SIG-M5 treated with dmso at 0.1 percent for 504 hours (cell line): Measurements from ENCODE around the gene PDCD5.
A peak's percentile ranks its signal among the peaks of the same experiment; 100 is the strongest.
"Not testable (repeated sequence)": the region's sequence is repeated elsewhere in the genome, so short reads cannot be mapped to it uniquely, and the experiment has no call there.

ENCODE experiments used
- DNase-seq: peaks from one replicate; lab custom pipeline; 2025; ENCODE audit not compliant: unreplicated experiment; lab: John Stamatoyannopoulos, UW

The PDCD5 gene

GRCh38 chr19:32580901-32581704, at the start of gene PDCD5:
PDCD5 (plus strand) TSS chr19:32581190; CDS start chr19:32581262, 72 bp downstream.
- DNase-seq, result peak; percentile 87

- DNase-seq, result no peak
Observed at GRCh38 chr19:32532233-32532632, 48.8 kb upstream of the PDCD5 start.

- DNase-seq, result no peak
Observed at GRCh38 chr19:32537580-32537979, 43.4 kb upstream of the PDCD5 start.

GRCh38 chr19:32539240-32539916, 41.6 kb upstream of the PDCD5 start:
- no peak for DNase-seq

GRCh38 chr19:32540621-32541020, 40.4 kb upstream of the PDCD5 start:
- DNase-seq, result no peak

- not testable (repeated sequence) for DNase-seq
Observed at GRCh38 chr19:32541376-32541775, 39.6 kb upstream of the PDCD5 start.

- no peak for DNase-seq
Observed at GRCh38 chr19:32542477-32543108, 38.4 kb upstream of the PDCD5 start.

GRCh38 chr19:32543115-32543900, 37.7 kb upstream of the PDCD5 start:
- no peak for DNase-seq

- DNase-seq, result no peak
Observed at GRCh38 chr19:32544917-32545316, 36.1 kb upstream of the PDCD5 start.

GRCh38 chr19:32550666-32551065, 30.3 kb upstream of the PDCD5 start:
- no peak for DNase-seq

GRCh38 chr19:32555786-32556185, 25.2 kb upstream of the PDCD5 start:
- DNase-seq, result no peak

GRCh38 chr19:32558607-32559228, 22.3 kb upstream of the PDCD5 start:
- no peak for DNase-seq

- no peak for DNase-seq
Observed at GRCh38 chr19:32563761-32564160, 17.2 kb upstream of the PDCD5 start.

- no peak for DNase-seq
Observed at GRCh38 chr19:32566246-32566830, 14.7 kb upstream of the PDCD5 start.

GRCh38 chr19:32567486-32567885, 13.5 kb upstream of the PDCD5 start:
- DNase-seq, result no peak

- peak; percentile 58 for DNase-seq
Observed at GRCh38 chr19:32570081-32570785, 10.8 kb upstream of the PDCD5 start.

- DNase-seq, result not testable (repeated sequence)
Observed at GRCh38 chr19:32571471-32572075, 9.4 kb upstream of the PDCD5 start.

GRCh38 chr19:32572700-32573491, 8.1 kb upstream of the PDCD5 start:
- DNase-seq, result not testable (repeated sequence)

GRCh38 chr19:32573492-32573794, 7.5 kb upstream of the PDCD5 start:
- DNase-seq, result no peak
